Measurements from ENCODE around the gene PLPP7. TPM values are rescaled to one million over a fixed set of nuclear protein-coding genes. Genes with fewer than 3 reads are reported as not detected.

PLPP7 gene
- total RNA-seq, 2 experiments from 2014 or later, result 0.11 to 0.16 TPM

- DNase-seq (ENCODE audit: low spot score), result no peak
Measured at GRCh38 chr9:131296906-131297500, 7.5 kb downstream of the PLPP7 start.

GRCh38 chr9:131297903-131298302 lies 8.4 kb downstream of the PLPP7 start:
- CTCF ChIA-PET (ENCODE audit: unreplicated experiment), result no interaction called here
- Histone ChIP-seq H3K4me2 (ENCODE audit: low read length) (no peak overlapping the region), H3K4me1 (ENCODE audit: insufficient read depth, low read length, poor library complexity, severe bottlenecking) (no peaks in the 10 kb centered on the region), H3K9me2 (ENCODE audit: insufficient read depth, low read length) (no peaks in the 10 kb centered on the region), H3K4me3 (ENCODE audit: low read depth, low read length, poor library complexity, severe bottlenecking) (no peak overlapping the region), H4K20me1 (ENCODE audit: insufficient read depth, low read length) (no peaks in the 10 kb centered on the region), H2AFZ (ENCODE audit: low read length) (no peak overlapping the region), H3K9me3 (ENCODE audit: low read length) (no peaks in the 10 kb centered on the region), H3K79me2 (ENCODE audit: insufficient read depth, low read depth, low read length) (no peaks in the 10 kb centered on the region), H3K36me3 (ENCODE audit: insufficient read depth, low read length) (no peaks in the 10 kb centered on the region), H3K27ac (ENCODE audit: low read depth, low read length, poor library complexity, severe bottlenecking) (no peak overlapping the region)
- DNase-seq (ENCODE audit: low spot score), result no peak
- POLR2A ChIA-PET, result no interaction called here
- BruUV-seq (replicated peaks), result no TSS peak
- TF ChIP-seq CTCF (conservative IDR thresholded peaks at IDR 0.05; ENCODE audit: low read length), result no peak
- intact Hi-C loops (cut with micrococcal nuclease; ENCODE audit: unreplicated experiment), result no loop called here

More at GRCh38 chr9:131296906-131297500, 7.5 kb downstream of the PLPP7 start:
- ChIA-PET POLR2A (interaction anchor here (0.5 to 0.6 kb wide), 3 partner anchors 38 to 456 kb away, joined by 4 to 6 read pairs (median 4); no protein-coding TSS in a partner anchor), CTCF (ENCODE audit: unreplicated experiment) (no interaction called here)
- H3K27ac ChIP-seq (ENCODE audit: low read depth, low read length, poor library complexity, severe bottlenecking), result no peak overlapping the region
- no peaks in the 10 kb centered on the region for H3K36me3 ChIP-seq (ENCODE audit: insufficient read depth, low read length)
- no peaks in the 10 kb centered on the region for H3K9me3 ChIP-seq (ENCODE audit: low read length)
- no peaks in the 10 kb centered on the region for H4K20me1 ChIP-seq (ENCODE audit: insufficient read depth, low read length)
- no peak for TF ChIP-seq CTCF (conservative IDR thresholded peaks at IDR 0.05; ENCODE audit: low read length)
- no peak for TF ChIP-seq EZH2phosphoT487 (IDR thresholded peaks at IDR 0.05; ENCODE audit: borderline replicate concordance, low read depth, low read length)
- no peak overlapping the region for H2AFZ ChIP-seq (ENCODE audit: low read length)
- no TSS peak for BruUV-seq (replicated peaks)
- no peaks in the 10 kb centered on the region for H3K79me2 ChIP-seq (ENCODE audit: insufficient read depth, low read depth, low read length)
- H3K4me3 ChIP-seq (ENCODE audit: low read depth, low read length, poor library complexity, severe bottlenecking), result no peak overlapping the region
- H3K4me2 ChIP-seq (ENCODE audit: low read length), result no peak overlapping the region
- no peaks in the 10 kb centered on the region for H3K4me1 ChIP-seq (ENCODE audit: insufficient read depth, low read length, poor library complexity, severe bottlenecking)
- intact Hi-C loops (cut with micrococcal nuclease; ENCODE audit: unreplicated experiment), result no loop called here
- no peaks in the 10 kb centered on the region for H3K9me2 ChIP-seq (ENCODE audit: insufficient read depth, low read length)

- intact Hi-C loops (cut with micrococcal nuclease; ENCODE audit: unreplicated experiment), result no loop called here
- Histone ChIP-seq H3K27ac (ENCODE audit: low read depth, low read length, poor library complexity, severe bottlenecking) (no peak overlapping the region), H3K4me3 (ENCODE audit: low read depth, low read length, poor library complexity, severe bottlenecking) (no peak overlapping the region), H3K4me1 (ENCODE audit: insufficient read depth, low read length, poor library complexity, severe bottlenecking) (no peaks in the 10 kb centered on the region), H3K4me2 (ENCODE audit: low read length) (no peak overlapping the region), H4K20me1 (ENCODE audit: insufficient read depth, low read length) (no peaks in the 10 kb centered on the region), H3K9me3 (ENCODE audit: low read length) (no peaks in the 10 kb centered on the region), H3K36me3 (ENCODE audit: insufficient read depth, low read length) (no peaks in the 10 kb centered on the region), H3K79me2 (ENCODE audit: insufficient read depth, low read depth, low read length) (no peaks in the 10 kb centered on the region), H2AFZ (ENCODE audit: low read length) (no peak overlapping the region), H3K9me2 (ENCODE audit: insufficient read depth, low read length) (no peaks in the 10 kb centered on the region)
- BruUV-seq (replicated peaks), result no TSS peak
- ChIA-PET POLR2A (no interaction called here), CTCF (ENCODE audit: unreplicated experiment) (no interaction called here)
- TF ChIP-seq EZH2phosphoT487 (IDR thresholded peaks at IDR 0.05; ENCODE audit: borderline replicate concordance, low read depth, low read length) (no peak), CTCF (conservative IDR thresholded peaks at IDR 0.05; ENCODE audit: low read length) (no peak)
- DNase-seq (ENCODE audit: low spot score), result no peak
Measured at GRCh38 chr9:131298341-131298740, 8.8 kb downstream of the PLPP7 start.
